Kidney (tissue), 14 donors: ENCODE data around the gene CALU. TPM values are rescaled to one million over a fixed set of nuclear protein-coding genes. Genes with fewer than 3 reads are reported as not detected.

Source experiments
- DNase-seq, 5 donors: peaks; one replicate each; pipeline ENCODE4 v3.0.0-alpha.2; 2013 to 2020
- FAIRE-seq: peaks from 2 replicates; lab custom pipeline; 2012; peaks lifted over from hg19 to GRCh38; lab: Jason Lieb, UNC
- H3K27ac ChIP-seq, 2 donors: one replicate each; pipeline ENCODE4 v1.7.0; 2013; ENCODE audit warnings: low read depth in 2 of 2, low read length in 2 of 2, inconsistent platforms in 1 of 2
- H3K27me3 ChIP-seq: one replicate; pipeline ENCODE4 v1.7.1; 2013; ENCODE audit warnings: low read length, inconsistent platforms; ENCODE audit not compliant: control insufficient read depth, insufficient read depth
- H3K36me3 ChIP-seq, 3 donors: one replicate each; pipeline versions ENCODE4 v1.7.0 to v1.7.1; 2013; ENCODE audit warnings: low read length in 3 of 3, control low read depth in 1 of 3, inconsistent platforms in 1 of 3; ENCODE audit not compliant: insufficient read depth in 3 of 3, control insufficient read depth in 2 of 3
- H3K4me1 ChIP-seq, 3 donors: one replicate each; pipeline versions ENCODE4 v1.7.0 to v1.7.1; 2013; ENCODE audit warnings: low read length in 3 of 3, inconsistent platforms in 1 of 3, low read depth in 1 of 3; ENCODE audit not compliant: control insufficient read depth in 2 of 3, insufficient read depth in 2 of 3
- H3K4me3 ChIP-seq, 3 donors: one replicate each; pipeline versions ENCODE4 v1.7.0 to v1.8.1; 2013; ENCODE audit warnings: low read length in 3 of 3, control low read depth in 1 of 3, inconsistent platforms in 1 of 3
- H3K9ac ChIP-seq, 3 donors: one replicate each; pipeline versions ENCODE4 v1.7.0 to v1.7.1; 2013; ENCODE audit warnings: low read length in 3 of 3, control low read depth in 1 of 3, inconsistent platforms in 1 of 3
- H3K9me3 ChIP-seq, 3 donors: one replicate each; pipeline versions ENCODE4 v1.7.0 to v1.7.1; 2013; ENCODE audit warnings: low read length in 3 of 3, control low read depth in 1 of 3, inconsistent platforms in 1 of 3; ENCODE audit not compliant: control insufficient read depth in 2 of 3, insufficient read depth in 1 of 3
- CTCF ChIP-seq: IDR thresholded peaks from 3 replicates; pipeline ENCODE4 v1.5.1; 2012; ENCODE audit warnings: mild to moderate bottlenecking, moderate library complexity, borderline replicate concordance; ENCODE audit not compliant: insufficient read depth; ENCODE audit errors: extremely low read depth
- intact Hi-C: fragments of 100-400 bp; cut with DNase I; formaldehyde crosslinking; loops from one replicate; pipeline ENCODE4 v1.11.1; 2022
- polyA plus RNA-seq: library from polyadenylated mRNA; stranded (reverse); fragments of 350-450 nt; fragmentation: Illumina TruSeq; extraction: RNeasy Lipid Tissue Mini Kit (QIAGEN cat#74804); gene quantifications from one replicate; pipeline ENCODE4 v1.2.3, GENCODE V29; 2014; ENCODE audit warnings: low read depth, low replicate concordance; ENCODE audit not compliant: insufficient read depth
- total RNA-seq: library from RNA; stranded (reverse); fragmentation: NEBNext Ultra II Directional; extraction: Animal tissue kit (Norgen Biotek cat#: 25700); gene quantifications from one replicate; pipeline ENCODE4 v1.2.1, GENCODE V29; 2021
- donor health status: control.
- donor health status: control.
- donor health status: control.
- donor health status: control.
- donor health status: control.
- donor health status: DM: yes; HTN: yes; CAD: no.
- donor health status: Normal renal cell carcinoma (clear cell type).

CALU gene
- total and polyA plus RNA-seq, 2 donors from 2014 or later, result 32.9 to 75.1 TPM

DNA sequence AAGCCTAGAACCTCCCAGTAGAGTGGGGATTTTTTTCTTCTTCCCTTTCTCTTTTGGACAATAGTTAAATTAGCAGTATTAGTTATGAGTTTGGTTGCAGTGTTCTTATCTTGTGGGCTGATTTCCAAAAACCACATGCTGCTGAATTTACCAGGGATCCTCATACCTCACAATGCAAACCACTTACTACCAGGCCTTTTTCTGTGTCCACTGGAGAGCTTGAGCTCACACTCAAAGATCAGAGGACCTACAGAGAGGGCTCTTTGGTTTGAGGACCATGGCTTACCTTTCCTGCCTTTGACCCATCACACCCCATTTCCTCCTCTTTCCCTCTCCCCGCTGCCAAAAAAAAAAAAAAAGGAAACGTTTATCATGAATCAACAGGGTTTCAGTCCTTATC, 31.1 kb downstream of the CALU start:
- FAIRE-seq, result no peak
- no peak for DNase-seq
- Histone ChIP-seq H3K27ac (no peak overlapping the region), H3K27me3 (no peaks in the 10 kb centered on the region), H3K9me3 (no peaks in the 10 kb centered on the region), H3K4me1 (no peaks in the 10 kb centered on the region), H3K9ac (no peak overlapping the region), H3K4me3 (no peak overlapping the region), H3K36me3 (peaks cover 8 to 31% (median 10%) of the 10 kb centered on the region in 3 donors)
- intact Hi-C loops, result no loop called here
- TF ChIP-seq CTCF, result no peak

DNA sequence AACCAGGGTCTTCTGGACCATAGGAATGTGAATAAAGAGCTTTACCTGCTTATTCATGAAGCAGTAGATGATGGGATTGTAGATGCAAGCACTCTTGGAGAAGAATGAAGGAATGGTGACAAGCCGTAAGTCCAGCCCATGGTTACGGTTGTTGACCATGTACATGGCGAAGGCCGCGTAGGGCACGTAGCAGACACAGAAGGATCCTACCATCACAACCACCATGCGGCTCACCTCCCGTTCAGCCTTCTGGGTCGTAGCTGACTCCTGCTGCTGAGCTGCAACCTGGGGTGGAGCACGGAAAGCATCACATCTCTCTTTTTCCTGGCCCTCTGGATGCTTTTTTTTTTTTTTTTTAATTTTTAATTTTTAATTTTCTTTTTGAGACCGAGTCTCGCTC, 34.4 kb downstream of the CALU start:
- no peak for FAIRE-seq
- intact Hi-C loops, result no loop called here
- no peaks in the 10 kb centered on the region for H3K27me3 ChIP-seq

DNA sequence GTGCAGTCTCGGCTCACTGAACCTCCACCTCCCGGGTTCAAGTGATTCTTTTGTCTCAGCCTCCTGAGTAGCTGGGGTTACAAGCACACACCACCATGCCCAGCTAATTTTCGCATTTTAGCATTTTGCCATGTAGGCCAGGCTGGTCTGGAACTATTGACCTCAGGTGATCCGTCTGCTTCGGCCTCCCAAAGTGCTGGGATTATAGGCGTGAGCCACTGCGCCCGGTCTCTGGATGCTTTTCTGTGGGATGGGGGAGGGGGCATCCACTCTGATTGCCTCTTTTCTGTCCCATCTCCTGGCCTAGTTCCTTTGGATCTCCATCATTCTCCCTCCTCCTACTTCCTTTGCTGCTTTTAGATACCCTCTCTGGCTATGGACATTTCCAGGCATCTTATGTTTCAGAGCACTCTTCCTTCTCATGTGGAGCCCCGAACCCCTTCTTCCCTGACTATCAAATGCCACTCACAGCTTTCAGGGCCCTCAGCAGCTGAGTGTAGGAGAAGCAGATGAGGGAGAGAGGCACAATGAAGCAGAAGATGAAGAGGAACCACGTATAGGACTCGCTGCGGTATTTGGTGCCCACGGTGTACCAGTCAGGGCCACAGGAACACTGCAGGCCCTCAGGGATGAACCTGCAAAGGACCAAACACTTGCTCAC, 35.0 kb downstream of the CALU start:
- TF ChIP-seq CTCF, result no peak
- Histone ChIP-seq H3K4me3 (no peak overlapping the region), H3K36me3 (peaks cover 3 to 15% (median 8%) of the 10 kb centered on the region in 3 donors), H3K9ac (no peak overlapping the region), H3K27ac (no peak overlapping the region), H3K27me3 (no peaks in the 10 kb centered on the region), H3K9me3 (peaks cover 0 to 4% (median 0%) of the 10 kb centered on the region in 3 donors), H3K4me1 (no peaks in the 10 kb centered on the region)
- intact Hi-C loops, result no loop called here
- DNase-seq (no peak), FAIRE-seq (no peak)

More for the DNA sequence above, 34.4 kb downstream of the CALU start:
- DNase-seq, result no peak
- peaks cover 5 to 19% (median 8%) of the 10 kb centered on the region in 3 donors for H3K36me3 ChIP-seq
- TF ChIP-seq CTCF, result no peak
- peaks cover 0 to 4% (median 0%) of the 10 kb centered on the region in 3 donors for H3K9me3 ChIP-seq
- H3K4me1 ChIP-seq, result no peaks in the 10 kb centered on the region
- no peak overlapping the region for H3K9ac ChIP-seq
- no peak overlapping the region for H3K4me3 ChIP-seq
- no peak overlapping the region for H3K27ac ChIP-seq
